HepG2 (cell line): ENCODE data around the gene SLC34A3. TPM values are rescaled to one million over a fixed set of nuclear protein-coding genes. Genes with fewer than 3 reads are reported as not detected.

Source experiments
- AGO1 ChIP-seq: fragments of 200-400 bp; formaldehyde crosslinking; IDR thresholded peaks from 2 replicates; pipeline ENCODE4 v1.6.1; 2017; ENCODE audit warnings: mild to moderate bottlenecking, low read depth, low read length, moderate library complexity; ENCODE audit not compliant: poor library complexity, severe bottlenecking
- DNMT1 ChIP-seq: sonication (generic); formaldehyde crosslinking; IDR thresholded peaks from 2 replicates; pipeline ENCODE4 v1.5.1; 2020; ENCODE audit warnings: mild to moderate bottlenecking, missing genetic modification reagents
- GATAD2A ChIP-seq: IDR thresholded peaks from 2 replicates; pipeline ENCODE4 v1.6.1; 2016
- HDAC1 ChIP-seq: sonication (generic); formaldehyde crosslinking; IDR thresholded peaks from 2 replicates; pipeline ENCODE4 v1.5.1; 2020; ENCODE audit warnings: mild to moderate bottlenecking, missing genetic modification reagents
- KDM5A ChIP-seq: fragments of 200-600 bp; sonication (generic); IDR thresholded peaks from 2 replicates; pipeline ENCODE4 v1.7.0; 2018; ENCODE audit warnings: antibody characterized with exemption, mild to moderate bottlenecking, low read length, borderline replicate concordance
- NFRKB ChIP-seq: fragments of 450-650 bp; IDR thresholded peaks from 2 replicates; pipeline ENCODE4 v1.6.1; 2017
- SP1 ChIP-seq, 2 experiments: fragments of 450-650 bp in 1 of 2; sonication (generic) in 1 of 2; formaldehyde crosslinking in 1 of 2; IDR thresholded peaks; 2 replicates each; pipeline versions ENCODE4 v1.4.0 to v1.6.1; 2016 to 2020; ENCODE audit warnings: missing genetic modification reagents in 1 of 2
- SRY ChIP-seq: sonication (generic); formaldehyde crosslinking; IDR thresholded peaks from 2 replicates; pipeline ENCODE4 v1.8.0; 2022; ENCODE audit warnings: mild to moderate bottlenecking, missing genetic modification reagents
- ZNF331 ChIP-seq: sonication (generic); formaldehyde crosslinking; IDR thresholded peaks from 2 replicates; pipeline ENCODE4 v1.4.0; 2020; ENCODE audit warnings: missing genetic modification reagents
- ZSCAN21 ChIP-seq: sonication (generic); formaldehyde crosslinking; IDR thresholded peaks from 2 replicates; pipeline ENCODE4 v1.8.0; 2022; ENCODE audit warnings: mild to moderate bottlenecking, missing genetic modification reagents, moderate library complexity, borderline replicate concordance
- polyA plus RNA-seq, 8 experiments: library from polyadenylated mRNA; depleted of rRNA in 3 of 8; stranded (reverse) in 7 of 8; unstranded in 1 of 8; fragments of >200 nt; fragmentation: Illumina TruSeq in 4 of 8; extraction: Trizol in 4 of 8; gene quantifications; 2 replicates each; pipeline versions ENCODE4 v1.2.1 to v1.2.3, GENCODE V29; 2011 to 2016; ENCODE audit warnings: low read depth in 4 of 8, missing spikeins in 1 of 8, mixed read lengths in 1 of 8; ENCODE audit not compliant: insufficient read depth in 1 of 8
- total RNA-seq, 5 experiments: library from RNA; depleted of rRNA; stranded (reverse); fragments of >200 nt; fragmentation: Illumina TruSeq; extraction: Trizol; gene quantifications; 2 replicates each; pipeline ENCODE4 v1.2.3, GENCODE V29; 2016; ENCODE audit warnings: low read depth in 1 of 5
- TF ChIP-seq, protein P1 (sequence below): sonication (generic); formaldehyde crosslinking; IDR thresholded peaks from 2 replicates; pipeline ENCODE4 v1.5.0; 2020; ENCODE audit warnings: mild to moderate bottlenecking, missing genetic modification reagents, borderline replicate concordance
- TF ChIP-seq, protein P2 (sequence below): IDR thresholded peaks from 2 replicates; pipeline ENCODE4 v1.6.1; 2016; ENCODE audit warnings: missing genetic modification reagents, missing compliant biosample characterization
- TF ChIP-seq, protein P3 (sequence below): sonication (generic); formaldehyde crosslinking; IDR thresholded peaks from 2 replicates; pipeline ENCODE4 v1.5.1; 2020; ENCODE audit warnings: missing genetic modification reagents, mild to moderate bottlenecking, borderline replicate concordance
- TF ChIP-seq, protein P4 (sequence below): sonication (generic); formaldehyde crosslinking; IDR thresholded peaks from 2 replicates; pipeline ENCODE4 v1.8.0; 2022; ENCODE audit warnings: mild to moderate bottlenecking, missing genetic modification reagents; ENCODE audit not compliant: insufficient replicate concordance
- TF ChIP-seq, protein P5 (sequence below): IDR thresholded peaks from 2 replicates; pipeline ENCODE4 v1.6.1; 2016; ENCODE audit warnings: missing biosample characterization, missing genetic modification reagents, low read depth

The SLC34A3 gene
- total and polyA plus RNA-seq, 2 of the 13 experiments (the other 11 are each of a cell fraction or from before 2014, with no cell fraction given), result 0.07 to 1.0 TPM

DNA sequence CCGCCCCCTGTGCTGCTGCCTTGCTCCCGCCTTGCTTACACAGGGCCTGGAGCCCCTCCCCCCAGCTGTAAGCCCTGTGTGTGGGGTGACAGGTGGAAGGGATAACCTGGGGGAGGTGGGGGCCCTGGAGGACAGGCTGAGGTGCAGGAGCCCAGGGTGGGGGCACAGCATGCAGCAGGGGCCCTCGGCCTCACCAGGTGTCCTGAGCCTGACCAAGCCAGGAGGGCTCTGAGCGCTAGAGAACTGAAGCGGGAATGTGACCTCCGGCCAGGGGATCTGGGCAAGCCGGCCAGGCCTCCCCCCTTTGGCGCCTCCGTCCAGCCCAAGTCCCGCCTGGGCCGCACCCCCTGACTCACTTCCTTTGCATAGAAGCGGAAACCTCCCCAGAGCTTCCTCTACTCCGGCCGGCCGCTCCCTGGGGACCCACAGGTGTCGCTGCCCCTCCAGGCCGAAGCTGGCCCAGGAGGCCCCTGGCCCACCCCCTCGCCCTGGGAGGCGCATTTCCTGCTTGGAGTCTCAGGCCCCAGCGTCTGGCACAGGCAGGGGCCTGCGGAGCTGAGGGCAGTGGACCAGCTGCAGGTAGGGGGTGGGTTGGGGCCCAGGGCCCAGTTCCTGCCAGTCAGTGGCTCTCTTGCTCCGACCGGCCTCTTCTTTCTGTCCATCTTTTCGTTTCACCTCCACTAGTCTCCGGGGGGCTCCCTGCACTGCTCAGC is 46.8 kb downstream of the SLC34A3 start, which contains the start of gene TOR4A (continued):
- TF ChIP-seq, protein P1, sequence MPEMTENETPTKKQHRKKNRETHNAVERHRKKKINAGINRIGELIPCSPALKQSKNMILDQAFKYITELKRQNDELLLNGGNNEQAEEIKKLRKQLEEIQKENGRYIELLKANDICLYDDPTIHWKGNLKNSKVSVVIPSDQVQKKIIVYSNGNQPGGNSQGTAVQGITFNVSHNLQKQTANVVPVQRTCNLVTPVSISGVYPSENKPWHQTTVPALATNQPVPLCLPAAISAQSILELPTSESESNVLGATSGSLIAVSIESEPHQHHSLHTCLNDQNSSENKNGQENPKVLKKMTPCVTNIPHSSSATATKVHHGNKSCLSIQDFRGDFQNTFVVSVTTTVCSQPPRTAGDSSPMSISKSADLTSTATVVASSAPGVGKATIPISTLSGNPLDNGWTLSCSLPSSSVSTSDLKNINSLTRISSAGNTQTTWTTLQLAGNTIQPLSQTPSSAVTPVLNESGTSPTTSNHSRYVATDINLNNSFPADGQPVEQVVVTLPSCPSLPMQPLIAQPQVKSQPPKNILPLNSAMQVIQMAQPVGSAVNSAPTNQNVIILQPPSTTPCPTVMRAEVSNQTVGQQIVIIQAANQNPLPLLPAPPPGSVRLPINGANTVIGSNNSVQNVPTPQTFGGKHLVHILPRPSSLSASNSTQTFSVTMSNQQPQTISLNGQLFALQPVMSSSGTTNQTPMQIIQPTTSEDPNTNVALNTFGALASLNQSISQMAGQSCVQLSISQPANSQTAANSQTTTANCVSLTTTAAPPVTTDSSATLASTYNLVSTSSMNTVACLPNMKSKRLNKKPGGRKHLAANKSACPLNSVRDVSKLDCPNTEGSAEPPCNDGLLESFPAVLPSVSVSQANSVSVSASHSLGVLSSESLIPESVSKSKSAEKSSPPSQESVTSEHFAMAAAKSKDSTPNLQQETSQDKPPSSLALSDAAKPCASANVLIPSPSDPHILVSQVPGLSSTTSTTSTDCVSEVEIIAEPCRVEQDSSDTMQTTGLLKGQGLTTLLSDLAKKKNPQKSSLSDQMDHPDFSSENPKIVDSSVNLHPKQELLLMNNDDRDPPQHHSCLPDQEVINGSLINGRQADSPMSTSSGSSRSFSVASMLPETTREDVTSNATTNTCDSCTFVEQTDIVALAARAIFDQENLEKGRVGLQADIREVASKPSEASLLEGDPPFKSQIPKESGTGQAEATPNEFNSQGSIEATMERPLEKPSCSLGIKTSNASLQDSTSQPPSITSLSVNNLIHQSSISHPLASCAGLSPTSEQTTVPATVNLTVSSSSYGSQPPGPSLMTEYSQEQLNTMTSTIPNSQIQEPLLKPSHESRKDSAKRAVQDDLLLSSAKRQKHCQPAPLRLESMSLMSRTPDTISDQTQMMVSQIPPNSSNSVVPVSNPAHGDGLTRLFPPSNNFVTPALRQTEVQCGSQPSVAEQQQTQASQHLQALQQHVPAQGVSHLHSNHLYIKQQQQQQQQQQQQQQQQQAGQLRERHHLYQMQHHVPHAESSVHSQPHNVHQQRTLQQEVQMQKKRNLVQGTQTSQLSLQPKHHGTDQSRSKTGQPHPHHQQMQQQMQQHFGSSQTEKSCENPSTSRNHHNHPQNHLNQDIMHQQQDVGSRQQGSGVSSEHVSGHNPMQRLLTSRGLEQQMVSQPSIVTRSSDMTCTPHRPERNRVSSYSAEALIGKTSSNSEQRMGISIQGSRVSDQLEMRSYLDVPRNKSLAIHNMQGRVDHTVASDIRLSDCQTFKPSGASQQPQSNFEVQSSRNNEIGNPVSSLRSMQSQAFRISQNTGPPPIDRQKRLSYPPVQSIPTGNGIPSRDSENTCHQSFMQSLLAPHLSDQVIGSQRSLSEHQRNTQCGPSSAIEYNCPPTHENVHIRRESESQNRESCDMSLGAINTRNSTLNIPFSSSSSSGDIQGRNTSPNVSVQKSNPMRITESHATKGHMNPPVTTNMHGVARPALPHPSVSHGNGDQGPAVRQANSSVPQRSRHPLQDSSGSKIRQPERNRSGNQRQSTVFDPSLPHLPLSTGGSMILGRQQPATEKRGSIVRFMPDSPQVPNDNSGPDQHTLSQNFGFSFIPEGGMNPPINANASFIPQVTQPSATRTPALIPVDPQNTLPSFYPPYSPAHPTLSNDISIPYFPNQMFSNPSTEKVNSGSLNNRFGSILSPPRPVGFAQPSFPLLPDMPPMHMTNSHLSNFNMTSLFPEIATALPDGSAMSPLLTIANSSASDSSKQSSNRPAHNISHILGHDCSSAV (CRISPR knock-in tag), result no peak; the same call in 1 of the 2 replicates
- peak; percentile 5 for TF ChIP-seq AGO1
- TF ChIP-seq NFRKB, result no peak
- TF ChIP-seq HDAC1, result peak; percentile 83
- TF ChIP-seq, protein P2, sequence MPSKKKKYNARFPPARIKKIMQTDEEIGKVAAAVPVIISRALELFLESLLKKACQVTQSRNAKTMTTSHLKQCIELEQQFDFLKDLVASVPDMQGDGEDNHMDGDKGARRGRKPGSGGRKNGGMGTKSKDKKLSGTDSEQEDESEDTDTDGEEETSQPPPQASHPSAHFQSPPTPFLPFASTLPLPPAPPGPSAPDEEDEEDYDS (CRISPR knock-in tag), result peak; percentile 81
- peak; percentile 65; the same call in 1 of the 2 replicates for TF ChIP-seq GATAD2A
- no peak for TF ChIP-seq SP1 (IDR thresholded peaks at IDR 0.05)
- peak; percentile 72 for TF ChIP-seq SP1 (CRISPR knock-in tag; IDR thresholded peaks at IDR 0.05)
- no peak for TF ChIP-seq KDM5A
- TF ChIP-seq, protein P3, sequence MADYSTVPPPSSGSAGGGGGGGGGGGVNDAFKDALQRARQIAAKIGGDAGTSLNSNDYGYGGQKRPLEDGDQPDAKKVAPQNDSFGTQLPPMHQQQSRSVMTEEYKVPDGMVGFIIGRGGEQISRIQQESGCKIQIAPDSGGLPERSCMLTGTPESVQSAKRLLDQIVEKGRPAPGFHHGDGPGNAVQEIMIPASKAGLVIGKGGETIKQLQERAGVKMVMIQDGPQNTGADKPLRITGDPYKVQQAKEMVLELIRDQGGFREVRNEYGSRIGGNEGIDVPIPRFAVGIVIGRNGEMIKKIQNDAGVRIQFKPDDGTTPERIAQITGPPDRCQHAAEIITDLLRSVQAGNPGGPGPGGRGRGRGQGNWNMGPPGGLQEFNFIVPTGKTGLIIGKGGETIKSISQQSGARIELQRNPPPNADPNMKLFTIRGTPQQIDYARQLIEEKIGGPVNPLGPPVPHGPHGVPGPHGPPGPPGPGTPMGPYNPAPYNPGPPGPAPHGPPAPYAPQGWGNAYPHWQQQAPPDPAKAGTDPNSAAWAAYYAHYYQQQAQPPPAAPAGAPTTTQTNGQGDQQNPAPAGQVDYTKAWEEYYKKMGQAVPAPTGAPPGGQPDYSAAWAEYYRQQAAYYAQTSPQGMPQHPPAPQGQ (CRISPR knock-in tag), result no peak
- TF ChIP-seq, protein P4, sequence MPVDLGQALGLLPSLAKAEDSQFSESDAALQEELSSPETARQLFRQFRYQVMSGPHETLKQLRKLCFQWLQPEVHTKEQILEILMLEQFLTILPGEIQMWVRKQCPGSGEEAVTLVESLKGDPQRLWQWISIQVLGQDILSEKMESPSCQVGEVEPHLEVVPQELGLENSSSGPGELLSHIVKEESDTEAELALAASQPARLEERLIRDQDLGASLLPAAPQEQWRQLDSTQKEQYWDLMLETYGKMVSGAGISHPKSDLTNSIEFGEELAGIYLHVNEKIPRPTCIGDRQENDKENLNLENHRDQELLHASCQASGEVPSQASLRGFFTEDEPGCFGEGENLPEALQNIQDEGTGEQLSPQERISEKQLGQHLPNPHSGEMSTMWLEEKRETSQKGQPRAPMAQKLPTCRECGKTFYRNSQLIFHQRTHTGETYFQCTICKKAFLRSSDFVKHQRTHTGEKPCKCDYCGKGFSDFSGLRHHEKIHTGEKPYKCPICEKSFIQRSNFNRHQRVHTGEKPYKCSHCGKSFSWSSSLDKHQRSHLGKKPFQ, result peak; percentile 61
- TF ChIP-seq SRY (CRISPR knock-in tag), result no peak
- TF ChIP-seq, protein P5, sequence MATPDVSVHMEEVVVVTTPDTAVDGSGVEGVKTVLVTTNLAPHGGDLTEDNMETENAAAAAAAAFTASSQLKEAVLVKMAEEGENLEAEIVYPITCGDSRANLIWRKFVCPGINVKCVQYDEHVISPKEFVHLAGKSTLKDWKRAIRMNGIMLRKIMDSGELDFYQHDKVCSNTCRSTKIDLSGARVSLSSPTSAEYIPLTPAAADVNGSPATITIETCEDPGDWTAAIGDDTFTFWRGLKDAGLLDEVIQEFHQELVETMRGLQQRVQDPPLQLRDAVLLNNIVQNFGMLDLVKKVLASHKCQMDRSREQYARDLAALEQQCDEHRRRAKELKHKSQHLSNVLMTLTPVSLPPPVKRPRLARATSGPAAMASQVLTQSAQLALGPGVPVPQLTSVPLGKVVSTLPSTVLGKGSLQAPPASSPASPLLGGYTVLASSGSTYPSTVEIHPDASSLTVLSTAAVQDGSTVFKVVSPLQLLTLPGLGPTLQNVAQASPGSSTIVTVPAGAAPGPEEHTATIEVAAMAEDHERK (CRISPR knock-in tag), result 0 out of 2 replicates have a peak, but pooled peaks have one; percentile 11
- no peak for TF ChIP-seq DNMT1
- TF ChIP-seq ZNF331 (CRISPR knock-in tag), result peak; percentile 41; the same call in 1 of the 2 replicates
- TF ChIP-seq ZSCAN21 (CRISPR knock-in tag), result no peak
